GM06990 (cell line): Measurements from ENCODE around the gene GPR68.

Experiments used
- DNase-seq: peaks from one replicate; pipeline ENCODE4 v3.0.0-alpha.2; 2011; ENCODE audit not compliant: insufficient read length; ENCODE audit errors: extremely low read depth
- H3K27me3 ChIP-seq: replicated peaks from 2 replicates; pipeline ENCODE4 v1.6.0; 2011; ENCODE audit warnings: low read length; ENCODE audit not compliant: control insufficient read depth, insufficient read depth
- H3K36me3 ChIP-seq: 2 replicates; pipeline ENCODE4 v1.5.1; 2011; ENCODE audit warnings: low read length; ENCODE audit not compliant: control insufficient read depth, insufficient read depth
- H3K4me3 ChIP-seq: replicated peaks from 2 replicates; pipeline ENCODE4 v1.5.1; 2011; ENCODE audit warnings: low read depth, mild to moderate bottlenecking, control low read depth, low read length
- CTCF ChIP-seq: IDR thresholded peaks from 2 replicates; pipeline ENCODE4 v1.5.1; 2011; ENCODE audit warnings: low read length, control low read depth, mild to moderate bottlenecking, inconsistent platforms; ENCODE audit not compliant: insufficient read depth, poor library complexity, severe bottlenecking

GPR68 gene

GRCh38 chr14:91265404-91265803 lies 20.9 kb upstream of the GPR68 start:
- H3K36me3 ChIP-seq, result peaks cover 15% of the 10 kb centered on the region
- H3K4me3 ChIP-seq, result no peak overlapping the region
- TF ChIP-seq CTCF, result no peak
- H3K27me3 ChIP-seq, result no peaks in the 10 kb centered on the region
- no peak for DNase-seq

GRCh38 chr14:91264151-91265150 lies 19.9 kb upstream of the GPR68 start:
- H3K27me3 ChIP-seq, result no peaks in the 10 kb centered on the region
- no peak for DNase-seq
- no peak overlapping the region for H3K4me3 ChIP-seq
- no peak for TF ChIP-seq CTCF
- H3K36me3 ChIP-seq, result peaks cover 6% of the 10 kb centered on the region

- TF ChIP-seq CTCF, result no peak
- H3K36me3 ChIP-seq, result peaks cover 2% of the 10 kb centered on the region
- no peaks in the 10 kb centered on the region for H3K27me3 ChIP-seq
- H3K4me3 ChIP-seq, result no peak overlapping the region
- no peak for DNase-seq
Observed at GRCh38 chr14:91263329-91263728, 18.8 kb upstream of the GPR68 start.

- Histone ChIP-seq H3K27me3 (no peaks in the 10 kb centered on the region), H3K36me3 (no peaks in the 10 kb centered on the region), H3K4me3 (no peak overlapping the region)
- no peak for TF ChIP-seq CTCF
- DNase-seq, result no peak
Observed at GRCh38 chr14:91261986-91262549, 17.6 kb upstream of the GPR68 start.

- no peak overlapping the region for H3K4me3 ChIP-seq
- no peaks in the 10 kb centered on the region for H3K36me3 ChIP-seq
- no peak for TF ChIP-seq CTCF
- H3K27me3 ChIP-seq, result no peaks in the 10 kb centered on the region
- no peak for DNase-seq
Observed at GRCh38 chr14:91261115-91261514, 16.6 kb upstream of the GPR68 start.
